GM23248 (cell line): ENCODE measurements around the gene TRIM65. TPM values are rescaled to one million over a fixed set of nuclear protein-coding genes. Genes with fewer than 3 reads are reported as not detected.
"Not testable (repeated sequence)": the region's sequence is repeated elsewhere in the genome, so short reads cannot be mapped to it uniquely, and the experiment has no call there.

Source experiments
- DNase-seq: peaks from one replicate; pipeline ENCODE4 v3.0.0-alpha.2; 2015
- H2AFZ ChIP-seq: fragments of 200-600 bp; sonication (generic); 2 replicates; pipeline ENCODE4 v1.6.1; 2016; ENCODE audit warnings: antibody characterized with exemption
- H3F3A ChIP-seq: fragments of 200-600 bp; sonication (generic); 2 replicates; pipeline ENCODE4 v1.6.1; 2016; ENCODE audit warnings: mild to moderate bottlenecking, antibody characterized with exemption, mixed run types; ENCODE audit not compliant: insufficient read depth
- H3K27ac ChIP-seq: fragments of 200-600 bp; sonication (generic); 2 replicates; pipeline ENCODE4 v1.5.1; 2016; ENCODE audit warnings: mild to moderate bottlenecking
- H3K27me3 ChIP-seq: fragments of 200-600 bp; sonication (generic); replicated peaks from 2 replicates; pipeline ENCODE4 v1.6.1; 2016; ENCODE audit warnings: mild to moderate bottlenecking; ENCODE audit not compliant: insufficient read depth
- H3K36me3 ChIP-seq: fragments of 200-600 bp; sonication (generic); 2 replicates; pipeline ENCODE4 v1.6.1; 2016; ENCODE audit warnings: low read depth, mild to moderate bottlenecking
- H3K4me1 ChIP-seq: fragments of 200-600 bp; sonication (generic); 2 replicates; pipeline ENCODE4 v1.6.1; 2016; ENCODE audit warnings: mild to moderate bottlenecking; ENCODE audit not compliant: insufficient read depth
- H3K4me2 ChIP-seq: fragments of 200-600 bp; sonication (generic); one replicate; pipeline ENCODE4 v1.6.1; 2016; ENCODE audit warnings: mild to moderate bottlenecking; ENCODE audit not compliant: unreplicated experiment
- H3K4me3 ChIP-seq: fragments of 200-600 bp; sonication (generic); 2 replicates; pipeline ENCODE4 v1.5.1; 2016; ENCODE audit warnings: mild to moderate bottlenecking
- H3K79me2 ChIP-seq: fragments of 200-600 bp; sonication (generic); 2 replicates; pipeline ENCODE4 v1.6.1; 2016; ENCODE audit warnings: mild to moderate bottlenecking; ENCODE audit not compliant: insufficient read depth
- H3K9ac ChIP-seq: fragments of 200-600 bp; sonication (generic); 2 replicates; pipeline ENCODE4 v1.6.1; 2016; ENCODE audit warnings: mild to moderate bottlenecking
- H3K9me2 ChIP-seq: fragments of 200-600 bp; sonication (generic); 2 replicates; pipeline ENCODE4 v1.6.1; 2016; ENCODE audit warnings: mixed run types, mild to moderate bottlenecking, moderate library complexity; ENCODE audit not compliant: insufficient read depth
- H3K9me3 ChIP-seq: fragments of 200-600 bp; sonication (generic); one replicate; pipeline ENCODE4 v1.6.1; 2017; ENCODE audit warnings: low read depth
- H4K20me1 ChIP-seq: fragments of 200-600 bp; sonication (generic); 2 replicates; pipeline ENCODE4 v1.6.0; 2016; ENCODE audit not compliant: insufficient read depth
- EZH2 ChIP-seq: fragments of 200-600 bp; sonication (generic); IDR thresholded peaks from 2 replicates; pipeline ENCODE4 v1.6.1; 2018; ENCODE audit warnings: antibody characterized with exemption, mild to moderate bottlenecking; ENCODE audit not compliant: insufficient read depth, poor library complexity, severe bottlenecking
- EZH2phosphoT487 ChIP-seq: fragments of 200-600 bp; sonication (generic); IDR thresholded peaks from 2 replicates; pipeline ENCODE4 v1.6.1; 2018; ENCODE audit warnings: antibody characterized with exemption, moderate library complexity, mild to moderate bottlenecking, low read depth; ENCODE audit not compliant: insufficient read depth
- WGBS, 2 experiments: methylation state at CpG; one replicate each; pipeline ENCODE4 v1.1.6; 2015 to 2017; ENCODE audit warnings: low lambda C conversion rate in 2 of 2, low coverage in 1 of 2; ENCODE audit errors: missing lambda C conversion rate in 2 of 2; 5-methylcytosine and 5-hydroxymethylcytosine counted together
- in situ Hi-C: fragments of 300-500 bp; cut with MboI; formaldehyde crosslinking; loops from 2 replicates; pipeline ENCODE4 v1.15.0; 2020
- polyA plus RNA-seq: library from polyadenylated mRNA; unstranded; fragments of >200 nt; fragmentation: Nextera tagmentation; extraction: Ambion mirVana; gene quantifications from 2 replicates; pipeline ENCODE4 v1.2.1, GENCODE V29; 2016
- total RNA-seq: library from RNA; depleted of rRNA; stranded (reverse); fragments of >200 nt; shearing (Covaris generic); gene quantifications from 2 replicates; pipeline ENCODE4 v1.2.3, GENCODE V29; 2014

Gene TRIM65
- total and polyA plus RNA-seq, 2 experiments from 2014 or later: 9.9 to 25.7 TPM

GRCh38 chr17:75865404-75866188, 31.2 kb downstream of the TRIM65 start:
- H3K9me2 ChIP-seq, H3K4me3 ChIP-seq, H3K36me3 ChIP-seq, H3K9me3 ChIP-seq, H3K27me3 ChIP-seq, DNase-seq, H3K9ac ChIP-seq, in situ Hi-C loops, H3K27ac ChIP-seq, H4K20me1 ChIP-seq, H3K79me2 ChIP-seq, H3K4me2 ChIP-seq, H3F3A ChIP-seq, H2AFZ ChIP-seq: not testable (repeated sequence)
- H3K4me1 ChIP-seq: peaks cover 23% of the 10 kb centered on the region
- 74 to 76% methylated on average over 16 to 17 of the region's 17 CpGs for WGBS, 2 experiments

GRCh38 chr17:75864887-75865286, 31.9 kb downstream of the TRIM65 start:
- in situ Hi-C loops, H3K27me3 ChIP-seq, DNase-seq, H3K9me3 ChIP-seq, H4K20me1 ChIP-seq, H3F3A ChIP-seq, H3K36me3 ChIP-seq, H3K4me3 ChIP-seq, H3K9me2 ChIP-seq, H3K79me2 ChIP-seq: not testable (repeated sequence)
- Histone ChIP-seq H3K9ac (peak overlapping the region; percentile 36), H3K4me1 (peaks cover 21% of the 10 kb centered on the region), H3K4me2 (peak overlapping the region; percentile 34), H2AFZ (peak overlapping the region; percentile 61), H3K27ac (peak overlapping the region; percentile 48)
- WGBS, 2 experiments: 48 to 54% methylated on average over 4 of the region's 4 CpGs

GRCh38 chr17:75864448-75864871, 32.3 kb downstream of the TRIM65 start:
- Histone ChIP-seq H3K4me2 (peak overlapping the region; percentile 34), H3F3A (0 out of 2 replicates have a peak, but pooled peaks cover 6% of the 10 kb centered on the region), H3K9ac (peak overlapping the region; percentile 36), H3K4me1 (peaks cover 17% of the 10 kb centered on the region), H3K79me2 (no peaks in the 10 kb centered on the region), H3K9me2 (no peaks in the 10 kb centered on the region), H2AFZ (peak overlapping the region; percentile 61), H3K9me3 (no peaks in the 10 kb centered on the region), H4K20me1 (no peaks in the 10 kb centered on the region), H3K27ac (peak overlapping the region; percentile 48), H3K27me3 (no peaks in the 10 kb centered on the region), H3K4me3 (no peak overlapping the region), H3K36me3 (no peaks in the 10 kb centered on the region)
- DNase-seq: peak; percentile 81
- TF ChIP-seq EZH2 (no peak), EZH2phosphoT487 (no peak)
- in situ Hi-C loops: no loop called here
- 10 to 11% methylated on average over 8 of the region's 8 CpGs for WGBS, 2 experiments

- DNase-seq: peak; percentile 86
- H3K27me3 ChIP-seq: no peaks in the 10 kb centered on the region
- peak overlapping the region; percentile 56 for H3K27ac ChIP-seq
- H3K4me3 ChIP-seq: no peak overlapping the region
- 14 to 16% methylated on average over 9 of the region's 9 CpGs for WGBS, 2 experiments
- no peaks in the 10 kb centered on the region for H4K20me1 ChIP-seq
- H3K79me2 ChIP-seq: no peaks in the 10 kb centered on the region
- H2AFZ ChIP-seq: peak overlapping the region; percentile 69
- peak overlapping the region; percentile 22; the same call in 1 of the 2 replicates for H3K9ac ChIP-seq
- H3K9me3 ChIP-seq: no peaks in the 10 kb centered on the region
- H3K9me2 ChIP-seq: no peaks in the 10 kb centered on the region
- H3K36me3 ChIP-seq: no peaks in the 10 kb centered on the region
- in situ Hi-C loops: no loop called here
- H3K4me1 ChIP-seq: peaks cover 8% of the 10 kb centered on the region
- TF ChIP-seq EZH2phosphoT487 (no peak), EZH2 (no peak)
- no peak overlapping the region for H3K4me2 ChIP-seq
- 0 out of 2 replicates have a peak, but pooled peaks cover 3% of the 10 kb centered on the region for H3F3A ChIP-seq
Measured at GRCh38 chr17:75861927-75862317, 34.8 kb downstream of the TRIM65 start.

GRCh38 chr17:75859358-75859757, 37.4 kb downstream of the TRIM65 start:
- H3K27ac ChIP-seq, H3K79me2 ChIP-seq, H4K20me1 ChIP-seq, H3K36me3 ChIP-seq, H3K9me2 ChIP-seq, H3K4me2 ChIP-seq, H3K4me3 ChIP-seq, DNase-seq, in situ Hi-C loops, H2AFZ ChIP-seq, H3K9ac ChIP-seq, H3F3A ChIP-seq, H3K9me3 ChIP-seq, H3K27me3 ChIP-seq: not testable (repeated sequence)
- peaks cover 14% of the 10 kb centered on the region for H3K4me1 ChIP-seq
- 80 to 82% methylated on average over 10 of the region's 10 CpGs for WGBS, 2 experiments
